ENCODE data around the gene RXFP2. TPM values are rescaled to one million over a fixed set of nuclear protein-coding genes. Genes with fewer than 3 reads are reported as not detected.
A peak's percentile ranks its signal among the peaks of the same experiment; 100 is the strongest.

The RXFP2 gene
- total RNA-seq, 2 donors from 2014 or later: not detected

- Histone ChIP-seq H3K9me3 (no peaks in the 10 kb centered on the region), H3K36me3 (no peaks in the 10 kb centered on the region), H3K4me1 (replicated peaks) (no peaks in the 10 kb centered on the region), H3K4me3 (no peak overlapping the region), H3K27ac (no peak overlapping the region), H3K27me3 (replicated peaks; ENCODE audit: insufficient read depth) (peaks cover 4% of the 10 kb centered on the region)
- intact Hi-C loops (cut with DNase I): no loop called here
- TF ChIP-seq POLR2A (IDR thresholded peaks at IDR 0.05): no peak
- TF ChIP-seq, protein P1, sequence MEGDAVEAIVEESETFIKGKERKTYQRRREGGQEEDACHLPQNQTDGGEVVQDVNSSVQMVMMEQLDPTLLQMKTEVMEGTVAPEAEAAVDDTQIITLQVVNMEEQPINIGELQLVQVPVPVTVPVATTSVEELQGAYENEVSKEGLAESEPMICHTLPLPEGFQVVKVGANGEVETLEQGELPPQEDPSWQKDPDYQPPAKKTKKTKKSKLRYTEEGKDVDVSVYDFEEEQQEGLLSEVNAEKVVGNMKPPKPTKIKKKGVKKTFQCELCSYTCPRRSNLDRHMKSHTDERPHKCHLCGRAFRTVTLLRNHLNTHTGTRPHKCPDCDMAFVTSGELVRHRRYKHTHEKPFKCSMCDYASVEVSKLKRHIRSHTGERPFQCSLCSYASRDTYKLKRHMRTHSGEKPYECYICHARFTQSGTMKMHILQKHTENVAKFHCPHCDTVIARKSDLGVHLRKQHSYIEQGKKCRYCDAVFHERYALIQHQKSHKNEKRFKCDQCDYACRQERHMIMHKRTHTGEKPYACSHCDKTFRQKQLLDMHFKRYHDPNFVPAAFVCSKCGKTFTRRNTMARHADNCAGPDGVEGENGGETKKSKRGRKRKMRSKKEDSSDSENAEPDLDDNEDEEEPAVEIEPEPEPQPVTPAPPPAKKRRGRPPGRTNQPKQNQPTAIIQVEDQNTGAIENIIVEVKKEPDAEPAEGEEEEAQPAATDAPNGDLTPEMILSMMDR (IDR thresholded peaks at IDR 0.05): no peak
- no peak for TF ChIP-seq POLR2AphosphoS5 (IDR thresholded peaks at IDR 0.05)
- DNase-seq (ENCODE audit: low spot score): no peak
- 40% methylated on average over 4 of the region's 4 CpGs for WGBS
These were observed 41.7 kb downstream of the RXFP2 start for GRCh38 chr13:31781064-31781463.

- Histone ChIP-seq H3K27me3 (replicated peaks; ENCODE audit: insufficient read depth) (no peaks in the 10 kb centered on the region), H3K36me3 (no peaks in the 10 kb centered on the region), H3K4me1 (replicated peaks) (no peaks in the 10 kb centered on the region), H3K9me3 (no peaks in the 10 kb centered on the region), H3K27ac (no peak overlapping the region), H3K4me3 (no peak overlapping the region)
- WGBS: 64% methylated on average over 7 of the region's 7 CpGs
- no peak for DNase-seq (ENCODE audit: low spot score)
- intact Hi-C loops (cut with DNase I): no loop called here
- TF ChIP-seq POLR2A (IDR thresholded peaks at IDR 0.05) (no peak), POLR2AphosphoS5 (IDR thresholded peaks at IDR 0.05) (no peak)
- TF ChIP-seq, protein P1 (IDR thresholded peaks at IDR 0.05): no peak
These were observed 46.7 kb downstream of the RXFP2 start for GRCh38 chr13:31786011-31786410.

GRCh38 chr13:31790992-31791391, 51.7 kb downstream of the RXFP2 start:
- WGBS: 45% methylated on average over 2 of the region's 2 CpGs
- Histone ChIP-seq H3K9me3 (no peaks in the 10 kb centered on the region), H3K27me3 (replicated peaks; ENCODE audit: insufficient read depth) (no peaks in the 10 kb centered on the region), H3K4me1 (replicated peaks) (no peaks in the 10 kb centered on the region), H3K36me3 (no peaks in the 10 kb centered on the region), H3K4me3 (no peak overlapping the region), H3K27ac (no peak overlapping the region)
- no peak for DNase-seq (ENCODE audit: low spot score)
- intact Hi-C loops (cut with DNase I): loop anchor here (5.0 kb wide), 1 partner anchor 359 kb away; no protein-coding TSS in a partner anchor
- no peak for TF ChIP-seq POLR2A (IDR thresholded peaks at IDR 0.05)
- TF ChIP-seq, protein P1 (IDR thresholded peaks at IDR 0.05): no peak
- TF ChIP-seq POLR2AphosphoS5 (IDR thresholded peaks at IDR 0.05): no peak

DNA sequence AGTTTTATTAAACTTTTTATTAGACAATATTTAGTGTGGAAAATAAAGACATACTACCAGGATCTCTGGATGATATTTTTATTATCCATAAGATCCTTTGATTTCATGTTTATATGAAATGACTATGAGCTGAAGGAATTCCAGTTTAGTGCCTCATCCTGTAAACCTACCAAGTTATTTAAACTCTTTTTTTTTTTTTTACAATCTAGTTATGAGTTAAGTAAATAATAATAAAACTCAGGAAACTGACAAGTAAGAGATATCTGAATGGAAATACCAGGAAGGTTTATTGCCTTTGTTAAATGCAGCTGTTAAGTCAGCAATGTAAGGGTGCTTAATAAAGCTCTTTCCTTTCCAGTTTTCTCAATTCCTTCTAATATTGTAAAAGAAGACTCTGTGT, 53.9 kb downstream of the RXFP2 start:
- Histone ChIP-seq H3K4me3 (no peak overlapping the region), H3K27ac (no peak overlapping the region), H3K36me3 (no peaks in the 10 kb centered on the region), H3K4me1 (replicated peaks) (no peaks in the 10 kb centered on the region), H3K27me3 (replicated peaks; ENCODE audit: insufficient read depth) (no peaks in the 10 kb centered on the region), H3K9me3 (no peaks in the 10 kb centered on the region)
- no peak for TF ChIP-seq POLR2AphosphoS5 (IDR thresholded peaks at IDR 0.05)
- TF ChIP-seq POLR2A (IDR thresholded peaks at IDR 0.05): no peak
- TF ChIP-seq, protein P1 (IDR thresholded peaks at IDR 0.05): no peak
- intact Hi-C loops (cut with DNase I): loop anchor here (5.0 kb wide), 1 partner anchor 361 kb away; no protein-coding TSS in a partner anchor
- no peak for DNase-seq (ENCODE audit: low spot score)

DNA sequence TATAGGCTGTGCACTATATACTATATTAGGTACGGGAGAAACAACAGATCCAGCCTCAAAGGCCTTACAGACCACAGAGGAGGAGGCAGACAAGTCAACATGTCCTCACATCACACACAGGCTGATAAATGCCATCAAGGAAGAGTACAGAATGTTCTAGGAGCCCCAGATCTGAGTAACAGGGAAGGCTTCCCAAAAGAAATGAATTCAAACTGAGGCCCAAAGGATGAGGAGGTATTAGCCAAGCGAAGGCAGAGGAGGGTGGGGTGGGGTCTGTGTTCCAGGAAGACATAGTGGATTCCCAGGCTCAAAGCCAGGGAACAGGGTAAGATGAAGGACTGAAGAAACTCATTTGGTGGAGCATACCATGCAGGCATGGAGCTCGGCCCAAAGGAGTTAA, 55.1 kb downstream of the RXFP2 start:
- WGBS: 68% methylated on average over 3 of the region's 3 CpGs
- no peak overlapping the region for H3K4me3 ChIP-seq
- no peaks in the 10 kb centered on the region for H3K36me3 ChIP-seq
- DNase-seq (ENCODE audit: low spot score): no peak
- intact Hi-C loops (cut with DNase I): loop anchor here (5.0 kb wide), 1 partner anchor 362 kb away; no protein-coding TSS in a partner anchor
- H3K27ac ChIP-seq: no peak overlapping the region
- no peaks in the 10 kb centered on the region for H3K27me3 ChIP-seq (replicated peaks; ENCODE audit: insufficient read depth)
- no peaks in the 10 kb centered on the region for H3K9me3 ChIP-seq
- H3K4me1 ChIP-seq (replicated peaks): no peaks in the 10 kb centered on the region
- TF ChIP-seq, protein P1 (IDR thresholded peaks at IDR 0.05): no peak
- TF ChIP-seq POLR2AphosphoS5 (IDR thresholded peaks at IDR 0.05) (peak; percentile 5), POLR2A (IDR thresholded peaks at IDR 0.05) (no peak)

Measured in prostate gland (tissue), 2 donors.